Measurements from ENCODE around the gene GPX2.
"Not testable (repeated sequence)": the region's sequence is repeated elsewhere in the genome, so short reads cannot be mapped to it uniquely, and the experiment has no call there.

GPX2 gene

DNA sequence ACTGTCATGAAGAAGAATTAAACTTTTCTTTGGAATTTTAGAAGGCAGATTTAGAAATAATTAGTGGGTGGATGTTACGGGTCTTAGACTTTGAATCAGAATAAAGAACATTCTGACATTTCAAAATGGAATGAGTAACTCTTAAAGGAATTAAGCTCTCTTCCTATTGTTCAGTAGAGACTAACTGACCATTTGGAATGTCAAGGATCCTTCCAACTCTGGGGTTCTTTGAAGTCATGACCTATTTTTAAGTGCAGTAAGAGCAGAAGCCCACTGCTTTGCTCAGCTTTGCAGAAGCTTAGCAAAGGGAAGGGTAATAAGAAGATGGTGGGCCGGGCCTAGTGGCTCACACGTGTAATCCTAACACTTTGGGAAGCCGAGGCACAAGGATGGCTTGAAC lies 24.3 kb downstream of the GPX2 start:
- Mint-ChIP-seq H3K27me3 (no peaks in the 10 kb centered on the region), H3K4me3 (peak overlapping the region; percentile 40), H3K4me1 (ENCODE audit: low read depth) (peaks cover 80% of the 10 kb centered on the region), H3K9me3 (ENCODE audit: low read depth) (no peaks in the 10 kb centered on the region), H3K36me3 (peaks cover 18% of the 10 kb centered on the region), H3K27ac (peak overlapping the region; percentile 51)

DNA sequence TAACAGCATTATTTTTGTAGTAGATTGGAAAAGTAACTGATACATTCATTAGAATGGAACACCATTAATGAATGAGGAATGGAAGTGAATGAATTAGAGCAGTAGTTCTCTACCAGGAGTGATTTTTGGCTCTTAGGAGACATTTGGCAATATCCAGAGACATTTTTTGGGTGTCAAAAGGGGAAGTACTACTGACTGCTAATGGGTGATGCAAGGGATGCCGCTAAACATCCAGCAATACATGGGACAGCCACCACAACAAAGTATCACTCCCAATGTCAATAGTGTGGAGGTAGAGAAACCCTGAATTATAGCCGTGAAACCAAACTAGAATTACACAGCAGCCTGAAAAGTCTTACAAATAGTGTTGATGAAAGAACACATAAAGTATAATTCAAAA lies 26.7 kb downstream of the GPX2 start:
- peaks cover 64% of the 10 kb centered on the region for H3K4me1 Mint-ChIP-seq (ENCODE audit: low read depth)
- no peaks in the 10 kb centered on the region for H3K9me3 Mint-ChIP-seq (ENCODE audit: low read depth)
- no peaks in the 10 kb centered on the region for H3K27me3 Mint-ChIP-seq
- peak overlapping the region; percentile 96 for H3K4me3 Mint-ChIP-seq
- H3K36me3 Mint-ChIP-seq = peaks cover 15% of the 10 kb centered on the region
- H3K27ac Mint-ChIP-seq = peak overlapping the region; percentile 97

DNA sequence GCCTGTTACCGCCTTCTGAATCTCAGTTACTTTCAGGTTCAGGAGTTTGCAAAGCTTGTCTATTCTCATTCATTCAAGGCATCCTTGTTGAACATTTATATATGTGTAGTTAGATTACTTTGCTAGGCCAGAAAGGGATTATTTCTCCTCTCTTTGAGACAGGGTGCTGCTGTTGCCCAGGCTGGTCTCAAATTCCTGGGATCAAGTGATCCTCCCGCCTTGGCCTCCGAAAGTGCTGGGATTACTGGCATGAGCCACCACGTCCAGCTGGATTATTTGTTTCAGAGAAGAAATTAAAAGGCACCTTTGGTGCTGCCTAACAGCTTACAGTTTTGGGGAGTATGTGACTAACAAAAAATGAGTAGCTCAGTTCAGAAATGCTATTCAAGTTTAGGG lies 27.5 kb downstream of the GPX2 start:
- Mint-ChIP-seq H3K27me3 (no peaks in the 10 kb centered on the region), H3K9me3 (ENCODE audit: low read depth) (no peaks in the 10 kb centered on the region)

DNA sequence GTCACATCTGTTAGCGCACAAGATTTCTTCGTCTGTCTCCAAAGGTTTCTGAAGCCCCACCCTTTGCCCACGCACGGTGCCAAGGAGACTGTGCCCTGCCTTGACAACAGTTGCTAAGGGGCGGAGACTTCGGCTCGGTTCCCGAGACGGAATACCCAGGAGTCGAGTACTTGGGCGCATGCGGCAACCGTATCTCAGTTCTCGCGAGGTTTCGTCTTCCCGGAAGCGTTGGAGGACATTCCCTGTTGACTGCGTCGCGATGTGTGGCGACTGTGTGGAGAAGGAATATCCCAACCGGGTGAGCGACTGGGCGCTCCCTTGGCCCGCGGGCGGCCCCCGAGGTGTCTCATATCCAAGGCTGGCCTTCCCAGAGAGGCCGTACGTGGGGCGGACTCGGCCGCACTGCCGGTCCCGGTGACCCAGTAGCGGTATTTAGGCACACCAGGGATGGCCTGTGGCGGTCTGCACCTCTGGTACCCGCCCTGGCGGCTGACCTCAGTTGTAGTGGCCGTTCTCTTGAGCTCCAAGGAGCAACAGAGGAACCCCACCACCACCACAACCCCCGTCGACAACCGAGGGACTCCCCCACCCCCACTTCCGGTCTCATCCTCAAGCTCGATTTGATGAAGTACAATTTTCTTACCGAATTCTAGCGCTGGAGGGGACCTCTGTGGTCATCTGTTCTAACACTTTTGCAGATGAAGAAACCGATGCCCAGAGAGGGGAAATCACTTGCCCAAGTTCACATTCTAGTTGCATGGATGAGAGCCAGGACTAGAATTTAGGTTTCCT lies 28.1 kb downstream of the GPX2 start, which contains the start of gene CHURC1:
Gene CHURC1 (plus strand): TSS at position 219 of the 792 bp plus-strand sequence. CDS start 41 bp downstream, at position 260.
- H3K4me1 Mint-ChIP-seq (ENCODE audit: low read depth) = peaks cover 51% of the 10 kb centered on the region
- H3K36me3 Mint-ChIP-seq = peaks cover 11% of the 10 kb centered on the region
- no peaks in the 10 kb centered on the region for H3K27me3 Mint-ChIP-seq
- H3K27ac Mint-ChIP-seq = peak within 1 kb of the TSS; percentile 97
- H3K4me3 Mint-ChIP-seq = peak within 1 kb of the TSS; percentile 96
- no peaks in the 10 kb centered on the region for H3K9me3 Mint-ChIP-seq (ENCODE audit: low read depth)

More for the DNA sequence above, 27.5 kb downstream of the GPX2 start:
- peaks cover 56% of the 10 kb centered on the region for H3K4me1 Mint-ChIP-seq (ENCODE audit: low read depth)
- H3K4me3 Mint-ChIP-seq = peak overlapping the region; percentile 96
- H3K27ac Mint-ChIP-seq = peak overlapping the region; percentile 97
- H3K36me3 Mint-ChIP-seq = peaks cover 11% of the 10 kb centered on the region

DNA sequence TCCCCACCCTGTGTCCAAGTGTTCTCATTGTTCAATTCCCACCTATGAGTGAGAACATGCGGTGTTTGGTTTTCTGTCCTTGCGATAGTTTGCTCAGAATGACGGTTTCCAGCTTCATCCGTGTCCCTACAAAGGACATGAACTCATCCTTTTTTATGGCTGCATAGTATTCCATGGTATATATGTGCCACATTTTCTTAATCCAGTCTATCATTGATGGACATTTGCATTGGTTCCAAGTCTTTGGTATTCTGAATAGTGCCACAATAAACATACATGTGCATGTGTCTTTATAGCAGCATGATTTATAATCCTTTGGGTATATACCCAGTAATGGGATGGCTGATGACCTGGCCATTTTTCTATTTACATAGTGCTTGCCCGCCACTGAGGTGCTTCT lies 29.1 kb downstream of the GPX2 start:
- Mint-ChIP-seq H3K4me1 (ENCODE audit: low read depth) (peaks cover 44% of the 10 kb centered on the region), H3K27ac (peak overlapping the region; percentile 97), H3K4me3 (peak overlapping the region; percentile 96), H3K36me3 (peaks cover 11% of the 10 kb centered on the region)
- not testable (repeated sequence) for H3K9me3 Mint-ChIP-seq (ENCODE audit: low read depth); H3K27me3 Mint-ChIP-seq

DNA sequence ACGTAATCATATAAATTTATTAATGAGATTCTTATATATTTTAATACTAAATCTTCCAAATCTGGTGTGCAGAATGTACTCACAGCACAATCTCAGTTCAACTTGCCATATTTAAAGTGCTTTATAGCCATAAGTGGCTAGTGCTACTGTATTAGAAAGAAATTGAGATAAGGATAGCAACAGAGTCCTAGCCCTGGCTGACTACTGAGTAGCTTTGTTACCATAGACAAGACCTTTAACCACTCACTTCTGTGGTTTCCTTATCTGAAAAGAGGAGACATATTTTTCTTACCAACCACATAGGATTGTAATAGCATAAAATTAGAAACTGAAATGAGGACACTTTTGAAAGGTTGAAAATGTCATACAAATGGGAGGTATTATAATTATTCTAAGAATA lies 30.3 kb downstream of the GPX2 start:
- Mint-ChIP-seq H3K4me3 (no peak overlapping the region), H3K27me3 (no peaks in the 10 kb centered on the region), H3K36me3 (peaks cover 6% of the 10 kb centered on the region), H3K9me3 (ENCODE audit: low read depth) (no peaks in the 10 kb centered on the region), H3K4me1 (ENCODE audit: low read depth) (peaks cover 33% of the 10 kb centered on the region), H3K27ac (no peak overlapping the region)

DNA sequence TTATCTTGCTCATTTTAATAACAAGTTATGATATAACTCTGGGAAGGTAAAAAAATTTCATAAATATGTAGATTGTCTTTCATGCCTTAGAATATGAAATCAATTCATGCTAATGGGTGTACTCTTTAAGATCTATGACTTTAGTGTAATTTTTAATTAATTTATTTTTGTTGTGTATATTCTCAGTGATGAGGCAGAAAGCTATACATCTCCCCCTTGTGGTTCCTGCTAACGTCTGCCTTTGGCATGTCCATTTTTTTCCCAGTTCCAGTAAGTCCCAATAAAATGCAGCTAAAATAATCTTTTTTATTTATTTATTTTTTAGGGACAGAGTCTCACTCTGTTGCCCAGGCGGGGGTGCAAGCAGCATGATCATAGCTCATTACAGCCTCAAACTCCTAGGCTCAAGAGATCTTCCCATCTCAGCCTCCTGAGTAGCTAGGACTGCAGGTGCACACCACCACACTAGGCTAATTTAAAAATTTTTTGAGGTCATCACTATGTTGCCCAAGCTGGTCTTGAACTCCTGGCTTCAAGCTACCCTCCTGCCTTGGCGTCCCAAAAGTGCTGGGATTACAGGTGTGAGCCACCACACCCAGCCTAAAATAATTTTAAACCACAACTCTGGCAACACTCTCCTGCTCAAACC lies 31.6 kb downstream of the GPX2 start:
- Mint-ChIP-seq H3K4me3 (no peak overlapping the region), H3K27ac (no peak overlapping the region), H3K4me1 (ENCODE audit: low read depth) (peaks cover 24% of the 10 kb centered on the region), H3K27me3 (no peaks in the 10 kb centered on the region), H3K9me3 (ENCODE audit: low read depth) (no peaks in the 10 kb centered on the region), H3K36me3 (peaks cover 3% of the 10 kb centered on the region)

DNA sequence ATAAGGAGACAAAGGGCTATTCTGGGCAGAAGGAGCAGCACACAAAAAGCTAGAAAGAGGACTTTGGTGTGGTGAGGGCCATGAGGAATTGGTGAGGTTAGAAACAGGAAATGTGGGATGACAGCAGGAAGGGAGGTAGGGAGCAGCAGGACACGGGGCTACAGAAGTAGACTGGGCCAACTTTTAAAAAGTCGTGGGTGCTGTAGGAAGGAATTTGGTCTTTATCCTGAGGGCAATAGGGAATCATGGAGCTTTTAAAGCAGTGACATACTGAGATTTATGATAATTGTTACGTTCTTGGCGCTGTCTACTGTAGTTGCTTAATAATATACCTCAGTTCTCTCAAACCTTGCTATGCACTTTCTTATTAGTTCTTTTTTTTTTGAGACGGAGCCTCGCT lies 36.5 kb downstream of the GPX2 start:
- no peaks in the 10 kb centered on the region for H3K36me3 Mint-ChIP-seq
- no peaks in the 10 kb centered on the region for H3K4me1 Mint-ChIP-seq (ENCODE audit: low read depth)
- no peaks in the 10 kb centered on the region for H3K9me3 Mint-ChIP-seq (ENCODE audit: low read depth)
- no peak overlapping the region for H3K4me3 Mint-ChIP-seq
- peaks cover 3% of the 10 kb centered on the region for H3K27me3 Mint-ChIP-seq
- H3K27ac Mint-ChIP-seq = no peak overlapping the region

DNA sequence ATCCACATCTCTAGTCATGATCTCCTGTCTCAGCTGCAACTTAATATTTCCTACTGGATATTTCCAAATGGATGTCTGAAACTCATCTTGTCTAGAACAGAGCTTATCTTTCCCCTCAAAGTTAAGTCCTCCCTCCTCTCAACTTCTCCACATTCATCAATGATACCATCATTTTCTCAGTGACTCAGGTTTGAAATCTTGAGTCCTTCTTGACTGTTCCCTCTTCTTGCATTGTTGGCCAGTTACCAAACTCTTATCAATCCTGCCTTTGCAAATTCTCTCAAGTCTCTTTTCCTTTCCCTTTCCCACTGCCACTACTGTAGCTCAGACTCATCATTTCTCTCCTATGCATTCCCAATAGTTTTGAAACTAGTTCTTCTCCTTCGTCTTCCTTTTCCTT lies 42.6 kb downstream of the GPX2 start:
- Mint-ChIP-seq H3K36me3 (no peaks in the 10 kb centered on the region), H3K4me3 (no peak overlapping the region), H3K9me3 (ENCODE audit: low read depth) (no peaks in the 10 kb centered on the region), H3K27ac (no peak overlapping the region), H3K27me3 (peaks cover 4% of the 10 kb centered on the region), H3K4me1 (ENCODE audit: low read depth) (no peaks in the 10 kb centered on the region)

DNA sequence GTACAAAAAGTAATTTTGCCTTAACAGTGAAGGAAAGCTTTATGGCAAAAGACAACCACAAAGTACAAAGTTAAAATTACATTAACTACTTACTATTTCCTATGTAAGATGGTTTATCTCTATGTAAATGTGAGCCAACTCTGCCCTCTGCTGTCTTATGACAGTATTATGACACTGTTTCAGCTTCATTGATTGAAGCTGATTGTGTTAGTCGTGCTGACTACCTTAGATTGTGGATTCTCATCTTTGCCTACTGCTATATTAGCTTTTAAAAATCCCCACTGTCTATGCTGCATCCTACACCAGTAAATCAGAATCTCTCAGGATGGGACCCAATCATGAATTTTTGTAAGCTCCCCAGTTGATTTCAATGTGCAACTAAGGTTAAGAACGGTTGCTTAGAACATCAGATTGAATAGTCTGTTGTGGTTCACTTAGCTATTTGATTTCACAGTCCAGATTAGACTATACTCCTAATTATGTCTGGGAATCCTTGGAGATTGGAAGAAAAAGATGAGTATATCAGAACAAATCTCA lies 50.6 kb downstream of the GPX2 start:
- Mint-ChIP-seq H3K9me3 (ENCODE audit: low read depth) (no peaks in the 10 kb centered on the region), H3K27ac (no peak overlapping the region), H3K36me3 (no peaks in the 10 kb centered on the region), H3K4me1 (ENCODE audit: low read depth) (no peaks in the 10 kb centered on the region), H3K4me3 (no peak overlapping the region), H3K27me3 (peaks cover 4% of the 10 kb centered on the region)

DNA sequence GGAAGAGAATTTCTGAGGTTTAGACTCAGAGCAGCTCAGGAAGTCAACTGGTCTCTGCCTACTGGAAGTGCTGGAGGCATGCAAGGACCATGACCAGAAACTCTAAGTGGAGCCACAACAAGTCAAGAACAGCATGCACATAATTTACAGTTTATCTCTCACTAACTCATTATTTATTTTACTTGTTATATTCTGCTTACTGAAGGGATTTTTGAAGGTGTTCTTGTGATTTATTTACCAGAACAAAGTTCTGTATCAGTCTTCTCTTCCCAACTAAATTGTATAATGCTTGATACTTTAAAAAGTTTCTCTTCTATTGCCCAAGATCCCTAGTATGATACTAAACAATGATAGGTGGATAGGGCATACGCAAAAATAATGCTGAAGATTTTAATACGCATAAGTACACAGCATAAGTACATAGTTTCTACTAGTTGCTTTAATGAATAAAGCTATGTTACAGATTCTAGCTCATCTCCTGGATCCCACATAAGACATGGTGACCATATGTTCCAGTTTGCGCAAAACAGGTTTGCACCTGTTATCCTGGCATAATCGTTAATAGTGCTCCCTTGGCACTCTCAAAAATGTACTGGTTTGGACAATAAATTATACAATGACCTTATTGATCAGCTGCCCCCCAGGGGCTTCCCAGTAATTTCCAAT lies 51.2 kb downstream of the GPX2 start:
- peaks cover 2% of the 10 kb centered on the region for H3K27me3 Mint-ChIP-seq
- no peaks in the 10 kb centered on the region for H3K36me3 Mint-ChIP-seq
- no peaks in the 10 kb centered on the region for H3K4me1 Mint-ChIP-seq (ENCODE audit: low read depth)
- no peaks in the 10 kb centered on the region for H3K9me3 Mint-ChIP-seq (ENCODE audit: low read depth)
- H3K27ac Mint-ChIP-seq = no peak overlapping the region
- no peak overlapping the region for H3K4me3 Mint-ChIP-seq

DNA sequence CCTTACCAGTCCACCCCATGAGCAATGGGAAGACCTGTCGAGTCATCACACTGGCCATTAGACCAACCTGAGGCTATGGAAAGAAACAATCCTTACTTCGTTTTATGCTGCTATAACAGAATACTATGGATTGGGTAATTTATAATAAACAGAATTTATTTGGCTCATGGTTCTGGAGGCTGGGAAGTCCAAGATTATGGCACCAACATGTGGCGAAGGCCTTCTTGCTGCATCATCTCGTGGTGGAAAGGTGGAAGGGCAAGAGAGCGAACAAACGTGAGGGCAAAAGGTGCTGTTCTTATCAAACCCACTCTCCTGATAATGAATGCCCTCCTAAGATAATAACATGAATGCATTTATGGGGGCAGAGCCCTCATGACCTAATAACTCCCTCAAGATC lies 53.2 kb downstream of the GPX2 start:
- Mint-ChIP-seq H3K4me1 (ENCODE audit: low read depth) (no peaks in the 10 kb centered on the region), H3K27ac (no peak overlapping the region), H3K9me3 (ENCODE audit: low read depth) (no peaks in the 10 kb centered on the region), H3K27me3 (peaks cover 4% of the 10 kb centered on the region), H3K36me3 (no peaks in the 10 kb centered on the region), H3K4me3 (no peak overlapping the region)
